Sigmoid colon (tissue), 4 donors: ENCODE data around the gene BHLHE41.
A peak's percentile ranks its signal among the peaks of the same experiment; 100 is the strongest.

Experiments used
- POLR2A ChIP-seq, 2 donors: fragments of 450-650 bp; IDR thresholded peaks; one replicate each; pipeline ENCODE4 v1.6.1; 2016; ENCODE audit warnings: antibody characterized with exemption in 2 of 2, mild to moderate bottlenecking in 2 of 2, moderate library complexity in 2 of 2
- POLR2AphosphoS5 ChIP-seq, 4 donors: sonication (generic); formaldehyde crosslinking; IDR thresholded peaks; one replicate each; pipeline ENCODE4 v1.6.1; 2017; ENCODE audit warnings: antibody characterized with exemption in 4 of 4
- TF ChIP-seq, protein P1 (sequence below), 4 experiments: fragments of 450-650 bp in 3 of 4; fragments of 200-600 bp in 1 of 4; IDR thresholded peaks; one replicate each; pipeline ENCODE4 v1.5.1; 2016 to 2019; ENCODE audit warnings: antibody characterized with exemption in 4 of 4, mild to moderate bottlenecking in 3 of 4, moderate library complexity in 2 of 4

- TF ChIP-seq POLR2AphosphoS5 (IDR thresholded peaks at IDR 0.05) = peak in 2 of 4 donors; percentile 46 to 56
- TF ChIP-seq, protein P1, sequence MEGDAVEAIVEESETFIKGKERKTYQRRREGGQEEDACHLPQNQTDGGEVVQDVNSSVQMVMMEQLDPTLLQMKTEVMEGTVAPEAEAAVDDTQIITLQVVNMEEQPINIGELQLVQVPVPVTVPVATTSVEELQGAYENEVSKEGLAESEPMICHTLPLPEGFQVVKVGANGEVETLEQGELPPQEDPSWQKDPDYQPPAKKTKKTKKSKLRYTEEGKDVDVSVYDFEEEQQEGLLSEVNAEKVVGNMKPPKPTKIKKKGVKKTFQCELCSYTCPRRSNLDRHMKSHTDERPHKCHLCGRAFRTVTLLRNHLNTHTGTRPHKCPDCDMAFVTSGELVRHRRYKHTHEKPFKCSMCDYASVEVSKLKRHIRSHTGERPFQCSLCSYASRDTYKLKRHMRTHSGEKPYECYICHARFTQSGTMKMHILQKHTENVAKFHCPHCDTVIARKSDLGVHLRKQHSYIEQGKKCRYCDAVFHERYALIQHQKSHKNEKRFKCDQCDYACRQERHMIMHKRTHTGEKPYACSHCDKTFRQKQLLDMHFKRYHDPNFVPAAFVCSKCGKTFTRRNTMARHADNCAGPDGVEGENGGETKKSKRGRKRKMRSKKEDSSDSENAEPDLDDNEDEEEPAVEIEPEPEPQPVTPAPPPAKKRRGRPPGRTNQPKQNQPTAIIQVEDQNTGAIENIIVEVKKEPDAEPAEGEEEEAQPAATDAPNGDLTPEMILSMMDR (IDR thresholded peaks at IDR 0.05) = no peak
- no peak for TF ChIP-seq POLR2A (IDR thresholded peaks at IDR 0.05)
These were observed 11.6 kb downstream of the BHLHE41 start for GRCh38 chr12:26113181-26113654.
